ENCODE data around the gene SLC22A1. TPM values are rescaled to one million over a fixed set of nuclear protein-coding genes. Genes with fewer than 3 reads are reported as not detected.

Gene SLC22A1
- total and polyA plus RNA-seq, 2 of the 4 experiments (the other 2 are of a cell fraction), result 0.10 TPM; not detected in 1

- ChIA-PET CTCF (interaction anchor here (1.0 to 1.2 kb wide), 3 partner anchors 10 to 314 kb away, joined by 3 to 4 read pairs (median 4); no protein-coding TSS in a partner anchor), POLR2A (ENCODE audit: unreplicated experiment) (no interaction called here)
- H3K23ac ChIP-seq (ENCODE audit: low read depth, low read length), result no peak overlapping the region
- DNase-seq, result peak; percentile 84
- peak overlapping the region; percentile 13; the same call in 1 of the 2 replicates for H4K91ac ChIP-seq (ENCODE audit: insufficient read depth, low read depth, low read length)
- H2BK5ac ChIP-seq (ENCODE audit: low read depth, low read length, poor library complexity, severe bottlenecking), result peak overlapping the region; percentile 45
- no TSS peak for BruUV-seq (replicated peaks)
- H3K4ac ChIP-seq (ENCODE audit: low read depth, low read length), result no peak overlapping the region; the same call in 1 of the 2 replicates
- H2BK15ac ChIP-seq (ENCODE audit: low read depth, low read length), result 0 out of 3 replicates have a peak overlapping the region, but pooled peaks have one; percentile 32
- H2BK20ac ChIP-seq (ENCODE audit: low read depth, low read length), result peak overlapping the region; percentile 77
- no peaks in the 10 kb centered on the region for H4K20me1 ChIP-seq (ENCODE audit: insufficient read depth, low read length)
- ATAC-seq (ENCODE audit: low read depth), result peak; percentile 76
- H3K14ac ChIP-seq (replicated peaks; ENCODE audit: low read depth, low read length), result peak overlapping the region; percentile 75; the same call in 1 of the 2 replicates
- H2AK5ac ChIP-seq (ENCODE audit: low read depth, low read length), result peak overlapping the region; percentile 40; the same call in 1 of the 2 replicates
- H3K9ac ChIP-seq (ENCODE audit: low read depth, low read length), result no peak overlapping the region
- H3K27me3 ChIP-seq (ENCODE audit: control insufficient read depth, insufficient read depth, low read length), result no peaks in the 10 kb centered on the region
- peaks cover 6% of the 10 kb centered on the region; the same call in 1 of the 2 replicates for H3K9me1 ChIP-seq (ENCODE audit: insufficient read depth, low read length)
- no CpG with 5 or more reads among the region's 5 CpGs for WGBS, 2 experiments (ENCODE audit: extremely low coverage in 2 of 2, insufficient read length in 1 of 2)
- in situ Hi-C loops (cut with MboI; ENCODE audit: low sequenced_read_pairs), result no loop called here
- no peaks in the 10 kb centered on the region for H3K9me3 ChIP-seq (ENCODE audit: control insufficient read depth, insufficient read depth, low read length)
- peak overlapping the region; percentile 77; the same call in 1 of the 2 replicates for H3K27ac ChIP-seq (ENCODE audit: insufficient read depth, low read length)
- H3K4me1 ChIP-seq (ENCODE audit: control insufficient read depth, insufficient read depth, low read length), result peaks cover 12% of the 10 kb centered on the region
- H2AFZ ChIP-seq (replicated peaks; ENCODE audit: low read length, poor library complexity), result peak overlapping the region; percentile 77
- H4K8ac ChIP-seq (ENCODE audit: low read depth in 2 of 2, low read length in 2 of 2), result peak overlapping the region in 1 of 2 experiments; percentile 23; a peak in 1 of 4 replicates
- H3K36me3 ChIP-seq (ENCODE audit: control insufficient read depth, insufficient read depth, low read length), result no peaks in the 10 kb centered on the region
- H3K79me1 ChIP-seq (ENCODE audit: low read depth in 1 of 2, low read length in 2 of 2), result no peaks in the 10 kb centered on the region
- intact Hi-C loops (cut with micrococcal nuclease), result loop anchor here (2.0 kb wide), 1 partner anchor 16 kb away; no protein-coding TSS in a partner anchor
- peak overlapping the region; percentile 67; the same call in 1 of the 2 replicates for H3K18ac ChIP-seq (ENCODE audit: low read depth, low read length)
- no peak overlapping the region for H3K4me3 ChIP-seq (ENCODE audit: insufficient read depth, low read depth, low read length)
- no peak for TF ChIP-seq CTCF (conservative IDR thresholded peaks at IDR 0.05; ENCODE audit: low read depth, low read length)
- TF ChIP-seq FOS (IDR thresholded peaks at IDR 0.05; ENCODE audit: low read depth, low read length), result peak; percentile 61; the same call in 1 of the 2 replicates
- dilution Hi-C loops (cut with HindIII; ENCODE audit: low sequenced_read_pairs, unreplicated experiment), result no loop called here
- H4K5ac ChIP-seq (ENCODE audit: low read depth, low read length), result no peak overlapping the region
- H3K56ac ChIP-seq (ENCODE audit: extremely low read depth, insufficient read depth, low read length), result no peak overlapping the region
- peak overlapping the region; percentile 31 for H3K4me2 ChIP-seq (ENCODE audit: low read depth, low read length)
- H2AK9ac ChIP-seq (replicated peaks; ENCODE audit: low read depth, low read length, poor library complexity), result no peak overlapping the region
- peak overlapping the region; percentile 59 for H2BK120ac ChIP-seq (ENCODE audit: low read depth, low read length)
These were observed 19.5 kb downstream of the SLC22A1 start for GRCh38 chr6:160141001-160141726.
